SW 1271 (cell line): ENCODE results near the gene CNTNAP1.

Experiments used
- DNase-seq, 2 experiments: peaks; one replicate each; lab custom pipeline; 2025; lab: John Stamatoyannopoulos, UW

CNTNAP1 gene

DNA sequence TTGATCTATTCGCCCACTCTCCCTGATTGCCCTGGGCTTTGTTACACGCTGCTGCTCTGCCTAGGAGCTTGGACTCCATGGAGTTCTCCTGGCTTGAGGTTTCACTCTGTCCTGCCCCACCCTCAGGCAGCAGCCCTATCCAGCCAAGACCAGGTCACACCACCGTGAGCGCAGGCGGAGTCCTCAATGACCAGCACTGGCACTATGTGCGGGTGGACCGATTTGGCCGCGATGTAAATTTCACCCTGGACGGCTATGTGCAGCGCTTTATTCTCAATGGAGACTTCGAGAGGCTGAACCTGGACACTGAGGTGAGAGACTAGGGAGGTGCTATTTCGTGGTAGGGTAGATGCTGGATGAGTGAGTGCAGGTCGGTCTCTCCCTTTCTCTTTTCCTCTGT is 3.5 kb downstream of the CNTNAP1 start:
- no peak for DNase-seq

DNA sequence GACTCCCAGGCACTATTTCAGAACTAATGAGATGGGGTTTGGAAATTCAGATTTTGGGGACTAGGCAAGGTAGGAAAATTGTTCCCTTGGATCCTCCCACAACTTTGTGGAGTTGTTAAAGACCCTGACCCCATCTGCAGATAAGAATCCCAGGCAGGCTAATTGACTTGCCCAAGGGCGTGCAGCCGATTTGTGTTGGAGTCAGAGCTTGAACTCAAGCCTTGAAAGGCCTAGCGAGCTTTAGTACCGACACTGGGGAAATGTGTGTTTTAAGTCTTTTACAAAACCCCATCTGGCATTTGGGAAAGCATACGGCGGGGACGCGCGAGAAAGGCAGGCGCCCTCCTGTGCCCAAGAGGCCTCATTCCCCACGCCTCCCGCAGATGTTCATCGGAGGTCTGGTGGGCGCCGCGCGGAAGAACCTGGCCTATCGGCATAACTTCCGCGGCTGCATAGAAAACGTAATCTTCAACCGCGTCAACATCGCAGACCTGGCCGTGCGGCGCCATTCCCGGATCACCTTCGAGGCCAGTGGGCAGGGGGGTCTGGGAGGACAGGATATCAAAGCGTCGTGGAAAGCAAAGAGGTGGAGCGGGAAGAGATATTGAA is 4.3 kb downstream of the CNTNAP1 start:
- DNase-seq, result no peak

DNA sequence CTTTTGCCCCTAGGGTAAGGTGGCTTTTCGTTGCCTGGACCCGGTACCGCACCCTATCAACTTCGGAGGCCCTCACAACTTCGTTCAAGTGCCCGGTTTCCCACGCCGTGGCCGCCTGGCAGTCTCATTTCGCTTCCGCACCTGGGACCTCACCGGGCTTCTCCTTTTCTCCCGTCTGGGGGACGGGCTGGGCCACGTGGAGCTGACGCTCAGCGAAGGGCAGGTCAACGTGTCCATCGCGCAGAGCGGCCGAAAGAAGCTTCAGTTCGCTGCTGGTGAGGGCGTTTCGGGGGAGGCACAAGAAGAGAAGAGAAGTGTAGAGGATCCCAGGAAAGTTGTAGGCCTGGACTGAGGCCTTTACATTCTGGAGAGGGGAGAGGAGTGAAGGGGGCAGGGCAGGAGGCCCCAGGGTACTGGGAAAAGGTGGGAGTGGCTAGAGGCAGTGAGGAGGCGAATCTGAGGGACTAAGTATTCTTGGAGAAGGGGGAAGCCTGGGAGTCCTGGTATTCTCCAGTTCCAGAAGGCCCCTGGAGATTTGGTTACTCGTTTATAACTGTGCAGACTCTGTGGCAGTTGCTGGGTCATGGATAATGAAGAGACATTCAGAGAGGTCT is 5.5 kb downstream of the CNTNAP1 start:
- DNase-seq, result no peak

DNA sequence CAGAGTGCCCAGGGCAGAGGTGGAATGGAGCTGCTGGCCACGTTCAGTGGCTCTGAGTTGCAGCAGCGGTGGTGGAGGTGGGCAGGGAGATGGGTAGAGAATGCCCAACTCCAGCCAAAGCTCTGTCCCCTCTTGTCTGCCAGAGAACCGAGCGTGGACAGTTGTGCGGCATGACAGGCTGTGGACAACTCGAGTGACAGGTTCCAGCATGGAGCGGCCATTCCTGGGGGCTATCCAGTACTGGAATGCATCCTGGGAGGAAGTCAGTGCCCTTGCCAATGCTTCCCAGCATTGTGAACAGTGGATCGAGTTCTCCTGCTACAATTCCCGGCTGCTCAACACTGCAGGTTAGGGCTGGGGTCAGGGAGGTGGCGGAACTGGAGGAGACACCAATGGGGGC is 8.3 kb downstream of the CNTNAP1 start:
- no peak for DNase-seq

DNA sequence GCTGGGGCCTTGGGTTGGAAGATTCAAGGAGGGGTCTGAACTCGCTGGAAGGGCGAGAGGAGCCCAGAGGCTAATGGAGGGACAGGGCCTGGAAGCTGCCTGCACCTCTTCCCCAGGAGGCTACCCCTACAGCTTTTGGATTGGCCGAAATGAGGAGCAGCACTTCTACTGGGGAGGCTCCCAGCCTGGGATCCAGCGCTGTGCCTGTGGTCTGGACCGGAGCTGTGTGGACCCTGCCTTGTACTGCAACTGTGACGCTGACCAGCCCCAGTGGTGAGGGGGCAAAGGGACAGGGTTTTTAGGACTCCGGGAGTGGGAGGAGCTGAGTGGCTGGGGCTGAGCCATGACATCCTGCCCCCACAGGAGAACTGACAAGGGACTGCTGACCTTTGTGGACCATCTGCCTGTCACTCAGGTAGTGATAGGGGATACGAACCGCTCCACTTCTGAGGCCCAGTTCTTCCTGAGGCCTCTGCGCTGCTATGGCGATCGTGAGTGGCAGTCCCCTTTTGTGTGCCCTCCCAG is 8.8 kb downstream of the CNTNAP1 start:
- DNase-seq, result no peak

DNA sequence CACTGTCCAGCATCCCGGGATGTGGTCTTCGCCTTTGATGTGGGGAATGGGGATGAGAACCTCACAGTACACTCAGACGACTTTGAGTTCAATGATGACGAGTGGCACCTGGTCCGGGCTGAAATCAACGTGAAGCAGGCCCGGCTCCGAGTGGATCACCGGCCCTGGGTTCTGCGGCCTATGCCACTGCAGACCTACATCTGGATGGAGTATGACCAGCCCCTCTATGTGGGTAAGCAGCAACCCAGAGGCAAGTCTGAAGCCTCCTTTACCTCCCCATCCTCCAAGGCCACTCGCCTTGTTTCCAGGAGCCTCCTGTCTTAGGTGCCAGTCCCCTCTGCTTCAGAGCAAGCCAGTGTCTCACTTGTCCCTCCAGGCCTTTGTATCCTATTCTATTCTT is 10.2 kb downstream of the CNTNAP1 start:
- no peak for DNase-seq

DNA sequence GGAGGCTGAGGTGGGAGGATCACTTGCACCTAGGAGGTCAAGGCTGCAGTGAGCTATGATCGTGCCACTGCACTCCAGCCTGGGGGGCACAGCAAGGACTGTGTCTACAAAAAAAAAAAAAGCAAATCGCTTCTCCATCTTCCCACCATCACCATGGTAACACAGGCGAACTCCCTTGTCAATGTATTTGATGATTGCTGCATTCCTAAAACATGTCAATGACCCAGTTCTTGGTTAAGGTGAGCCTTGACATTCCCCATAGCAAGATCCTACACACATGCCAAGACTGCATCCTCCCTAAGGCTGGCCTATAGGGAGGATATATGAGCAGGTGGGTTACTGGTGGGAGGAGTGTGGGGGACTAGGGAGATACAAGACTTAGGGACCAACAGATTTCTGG is 12.2 kb downstream of the CNTNAP1 start:
- DNase-seq, result no peak

DNA sequence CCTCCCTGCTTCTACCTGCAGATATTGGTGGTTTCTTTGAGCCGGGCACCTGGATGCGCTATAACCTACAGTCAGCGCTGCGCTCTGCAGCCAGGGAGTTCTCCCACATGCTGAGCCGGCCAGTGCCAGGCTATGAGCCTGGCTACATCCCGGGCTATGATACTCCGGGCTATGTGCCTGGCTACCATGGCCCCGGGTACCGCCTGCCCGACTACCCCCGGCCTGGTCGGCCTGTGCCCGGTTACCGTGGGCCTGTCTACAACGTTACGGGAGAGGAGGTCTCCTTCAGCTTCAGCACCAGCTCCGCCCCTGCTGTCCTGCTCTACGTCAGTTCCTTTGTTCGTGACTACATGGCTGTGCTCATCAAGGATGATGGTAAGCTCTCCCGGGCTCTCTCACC is 13.2 kb downstream of the CNTNAP1 start:
- no peak for DNase-seq

DNA sequence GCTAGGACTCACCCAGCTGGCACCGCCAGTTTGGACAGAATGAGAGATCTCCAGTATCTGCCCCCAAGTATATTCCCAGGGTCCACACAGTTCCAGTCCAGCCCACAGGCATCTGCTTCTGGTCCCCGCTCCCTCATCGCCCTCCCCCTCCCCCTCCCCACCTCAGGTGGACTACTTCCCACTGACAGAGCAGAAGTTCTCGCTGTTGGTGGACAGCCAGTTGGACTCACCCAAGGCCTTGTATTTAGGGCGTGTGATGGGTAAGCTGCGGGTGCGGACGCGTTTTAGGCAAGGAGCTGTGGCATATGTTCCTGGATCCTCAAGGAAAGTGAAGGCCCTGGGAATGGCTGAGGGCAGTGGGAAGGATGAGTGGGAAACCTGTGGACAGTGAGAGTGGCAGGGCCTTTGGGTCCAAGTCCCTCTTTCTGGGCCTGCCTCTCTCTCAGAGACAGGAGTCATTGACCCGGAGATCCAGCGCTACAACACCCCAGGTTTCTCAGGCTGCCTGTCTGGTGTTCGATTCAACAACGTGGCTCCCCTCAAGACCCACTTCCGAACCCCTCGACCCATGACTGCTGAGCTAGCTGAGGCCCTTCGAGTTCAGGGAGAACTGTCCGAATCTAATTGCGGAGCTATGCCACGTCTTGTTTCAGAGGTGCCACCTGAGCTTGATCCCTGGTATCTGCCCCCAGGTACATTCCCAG is 14.9 kb downstream of the CNTNAP1 start:
- no peak for DNase-seq

DNA sequence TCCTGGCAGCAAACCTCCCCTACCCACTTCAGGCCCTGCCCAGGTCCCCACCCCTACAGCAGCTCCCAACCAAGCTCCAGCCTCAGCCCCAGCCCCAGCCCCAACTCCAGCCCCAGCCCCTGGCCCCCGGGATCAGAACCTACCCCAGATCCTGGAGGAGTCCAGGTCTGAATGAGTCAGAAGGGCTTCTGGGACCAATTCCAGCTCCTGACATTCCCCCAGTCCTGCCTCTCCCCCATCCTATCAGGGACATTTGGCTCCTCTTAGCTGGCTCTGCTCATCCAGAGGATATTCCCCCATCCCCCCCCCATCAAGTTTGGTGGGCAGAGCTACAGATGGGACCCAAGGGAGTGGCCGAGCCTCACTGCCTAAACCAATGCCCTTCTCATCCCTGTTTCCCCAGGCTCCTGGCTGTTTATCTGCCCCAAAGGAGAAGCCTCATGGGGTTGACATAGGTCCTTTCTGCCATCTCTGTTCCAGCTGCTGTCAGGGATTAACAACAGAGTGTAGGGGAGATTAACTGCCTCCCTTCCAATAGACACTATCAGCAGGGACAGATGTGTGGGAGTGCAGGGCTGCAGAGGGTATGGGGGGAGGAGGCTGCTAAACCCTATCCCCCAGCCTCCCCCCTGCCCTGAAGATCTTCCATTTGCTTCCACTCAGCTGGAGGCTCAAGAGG is 16.5 kb downstream of the CNTNAP1 start:
- no peak for DNase-seq

DNA sequence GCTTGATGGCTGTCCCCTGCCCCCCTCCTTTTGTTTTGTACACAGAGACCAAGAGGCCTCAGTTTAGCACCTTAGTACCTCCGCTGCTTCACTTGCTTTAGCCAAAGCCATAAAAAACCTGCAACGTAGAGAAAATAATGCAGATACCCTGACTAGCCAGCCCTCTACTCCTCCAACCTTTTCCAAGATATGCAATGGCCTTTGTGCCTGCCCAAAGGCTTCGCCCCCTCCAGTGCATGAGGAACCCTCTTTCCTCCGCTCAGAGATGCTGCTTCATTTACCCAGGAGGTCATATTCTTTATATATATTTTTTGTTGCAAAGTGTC is 17.0 kb downstream of the CNTNAP1 start:
- DNase-seq, result no peak

DNA sequence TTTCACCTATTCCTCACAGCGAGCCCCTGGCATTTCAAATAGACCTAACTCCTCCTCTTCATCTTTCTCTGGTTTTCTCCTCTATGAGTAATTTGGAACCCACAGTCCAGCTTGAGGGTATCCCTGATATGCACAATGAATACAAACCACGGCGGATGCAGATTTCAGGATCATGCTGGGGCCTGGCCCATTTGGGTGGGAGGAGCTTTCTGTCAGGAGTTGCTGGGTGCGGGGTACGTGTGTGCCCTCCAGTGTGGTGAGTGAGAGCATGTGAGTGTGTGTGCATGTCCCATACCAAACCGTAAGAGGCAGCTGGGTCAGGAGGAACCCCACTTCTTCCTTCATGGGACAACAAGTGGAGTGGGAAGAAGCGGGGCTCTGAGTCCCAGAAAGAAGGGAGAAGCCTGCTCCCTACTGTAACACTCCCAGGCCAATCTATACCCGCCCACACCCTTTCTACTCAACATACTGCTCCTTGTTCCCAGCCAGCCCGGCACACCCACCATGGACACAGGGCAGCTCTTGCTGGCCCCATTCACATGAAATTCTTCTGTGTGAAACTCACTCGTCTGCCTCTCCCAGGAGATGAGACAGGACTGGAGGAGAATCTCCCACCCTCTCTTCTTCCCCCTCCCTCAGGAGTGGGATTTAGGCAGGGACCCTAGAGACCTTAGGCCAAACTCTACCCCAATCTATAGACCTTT is 18.4 kb downstream of the CNTNAP1 start:
- no peak for DNase-seq

DNA sequence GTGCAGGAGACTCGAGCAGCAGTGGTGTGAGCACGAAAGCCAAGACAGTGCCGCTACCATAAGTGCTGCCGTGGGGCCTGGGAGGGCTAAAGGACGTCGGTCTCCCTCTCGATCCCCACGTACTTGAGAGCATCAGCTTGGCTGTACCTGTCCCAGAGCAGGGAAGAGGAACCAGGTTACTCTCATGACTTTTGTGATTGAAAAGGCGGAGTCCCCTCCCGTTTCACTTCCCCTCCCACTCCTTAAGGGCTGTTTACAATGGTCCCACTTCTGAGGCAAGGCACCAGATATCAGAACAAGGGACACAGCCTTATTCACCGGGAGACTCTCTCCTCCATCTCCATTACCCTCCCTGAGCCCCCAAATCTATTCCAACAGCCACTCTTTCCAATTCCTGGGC is 20.1 kb downstream of the CNTNAP1 start:
- DNase-seq, result no peak

DNA sequence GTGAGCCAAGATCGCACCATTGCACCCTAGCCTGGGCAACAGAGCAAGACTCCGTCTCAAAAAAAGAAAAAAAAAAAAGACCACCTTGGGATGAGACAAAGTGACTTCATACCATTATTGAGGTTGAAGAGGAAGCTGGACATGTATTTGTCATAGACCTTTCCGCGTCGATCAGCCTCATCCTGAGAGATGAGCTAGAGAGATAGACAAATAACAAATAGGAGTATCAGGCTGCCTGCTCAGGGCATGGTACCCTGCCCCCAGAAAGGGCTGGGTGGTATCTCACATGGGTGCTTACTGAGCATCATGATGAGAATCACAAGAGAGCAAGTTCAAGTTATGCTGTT is 22.1 kb downstream of the CNTNAP1 start:
- DNase-seq, result no peak

DNA sequence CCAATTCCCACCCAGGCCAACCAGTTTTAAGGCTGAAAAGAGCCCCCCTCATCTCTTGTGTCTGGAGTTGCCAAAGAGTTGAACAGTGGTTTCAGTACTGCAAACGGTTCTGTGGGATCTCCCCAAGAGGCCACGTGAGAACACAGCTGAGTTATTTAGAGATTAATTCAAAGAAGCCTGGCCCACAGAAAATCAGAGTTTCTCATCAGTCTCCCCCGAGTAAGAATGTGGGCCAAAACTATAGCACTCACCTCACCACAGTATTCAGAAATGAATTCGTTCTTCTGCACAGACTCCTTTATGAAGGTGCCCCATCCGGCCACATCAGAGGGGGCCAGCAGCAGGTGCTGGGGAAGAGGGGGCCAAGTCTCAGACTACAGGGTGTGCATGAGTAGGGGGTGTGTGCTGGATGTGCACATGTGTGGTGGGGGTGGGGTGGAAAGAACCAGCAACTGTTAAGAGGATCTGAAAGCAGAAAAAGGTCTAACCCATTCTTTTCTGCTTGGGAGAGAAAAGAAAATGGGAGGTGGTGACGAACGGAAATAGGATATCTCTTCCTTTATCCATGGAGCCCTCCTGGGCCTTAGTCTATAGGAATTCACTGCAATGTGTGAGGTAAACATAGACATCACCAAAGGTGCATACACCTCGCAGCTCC is 22.6 kb downstream of the CNTNAP1 start:
- no peak for DNase-seq

DNA sequence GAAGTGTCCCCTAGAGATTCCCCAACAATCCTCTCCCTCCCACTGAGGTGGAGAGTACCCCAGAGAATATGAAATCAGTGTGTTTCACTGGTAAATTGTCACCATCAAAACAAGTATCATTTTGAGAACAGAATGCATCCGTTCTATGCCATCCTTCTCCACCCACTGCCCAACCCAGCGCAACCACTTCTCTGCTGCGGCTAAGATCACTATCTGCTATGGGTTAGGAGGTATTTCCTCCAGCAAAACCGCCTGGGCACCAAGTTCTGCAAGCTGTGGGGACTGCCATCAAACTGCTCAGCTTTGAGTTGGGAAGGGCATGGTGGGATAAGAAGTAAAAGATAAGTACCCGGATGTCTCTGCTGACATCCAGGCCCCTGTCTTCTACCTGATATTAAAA is 24.4 kb downstream of the CNTNAP1 start:
- no peak for DNase-seq

DNA sequence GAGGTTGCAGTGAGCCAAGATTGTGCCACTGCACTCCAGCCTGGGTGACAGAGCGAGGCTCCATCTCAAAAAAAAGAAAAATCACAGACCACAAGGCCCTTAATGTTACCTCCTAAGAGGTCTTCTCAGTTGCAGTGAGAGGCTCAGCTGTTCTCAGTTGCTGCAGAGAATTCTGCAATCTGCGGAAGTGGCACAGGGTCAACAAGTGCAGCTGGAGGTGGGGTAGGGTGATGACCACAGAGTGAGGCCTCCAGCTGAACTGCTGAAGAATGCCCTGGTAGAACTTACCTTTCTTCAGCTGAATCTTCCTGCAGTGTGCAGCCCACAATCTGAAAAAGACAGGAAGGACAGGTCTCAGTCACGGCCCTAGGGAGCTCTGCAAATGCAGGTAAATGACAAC is 26.3 kb downstream of the CNTNAP1 start:
- no peak for DNase-seq

DNA sequence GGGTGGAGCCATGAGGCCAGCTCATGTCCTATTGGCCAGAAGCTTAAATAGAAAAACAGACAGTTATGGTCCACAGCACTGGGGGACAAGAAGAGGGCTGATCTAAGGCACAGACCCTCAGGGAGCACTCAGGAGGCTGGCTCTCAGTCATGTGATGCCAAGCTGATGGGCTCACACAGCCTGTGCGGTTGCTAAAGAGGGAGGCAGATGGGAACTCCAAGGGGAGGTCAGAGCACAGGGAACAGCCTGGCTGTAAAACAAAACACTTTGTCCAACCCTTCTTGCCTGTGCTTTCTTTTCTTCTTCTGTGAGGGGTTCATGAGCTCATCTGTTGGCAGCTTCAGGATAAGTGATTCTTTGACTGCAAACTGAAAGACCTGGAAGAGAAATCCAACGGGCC is 27.2 kb downstream of the CNTNAP1 start:
- DNase-seq, result no peak

DNA sequence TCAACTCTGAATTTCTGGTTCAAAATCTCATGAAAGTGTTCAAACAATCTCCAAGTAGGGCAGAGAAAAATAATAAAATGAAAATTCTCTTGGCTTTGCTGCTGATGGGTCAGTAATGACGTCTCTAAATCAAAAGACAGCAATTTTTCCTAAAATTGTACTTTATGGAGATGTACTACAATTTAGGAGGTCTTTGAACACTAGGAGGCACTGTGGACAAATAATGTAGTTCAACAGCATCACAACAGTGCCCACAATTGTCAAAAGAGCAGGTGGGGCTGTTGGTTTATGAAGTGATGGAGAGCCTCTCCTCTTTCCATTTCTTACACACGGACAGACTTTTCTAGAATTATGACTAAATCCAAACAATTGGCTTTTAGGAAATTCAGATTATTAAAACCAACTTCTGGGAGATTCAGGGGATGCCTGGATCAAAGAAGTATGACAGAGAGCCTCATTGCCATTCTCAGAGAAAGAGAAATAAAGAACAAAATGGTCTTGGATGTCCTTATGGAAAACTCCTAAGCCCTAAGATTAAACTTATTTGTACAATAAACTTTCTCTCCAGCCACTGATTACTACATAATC is 38.8 kb downstream of the CNTNAP1 start:
- DNase-seq, result peak; percentile 15 to 59

DNA sequence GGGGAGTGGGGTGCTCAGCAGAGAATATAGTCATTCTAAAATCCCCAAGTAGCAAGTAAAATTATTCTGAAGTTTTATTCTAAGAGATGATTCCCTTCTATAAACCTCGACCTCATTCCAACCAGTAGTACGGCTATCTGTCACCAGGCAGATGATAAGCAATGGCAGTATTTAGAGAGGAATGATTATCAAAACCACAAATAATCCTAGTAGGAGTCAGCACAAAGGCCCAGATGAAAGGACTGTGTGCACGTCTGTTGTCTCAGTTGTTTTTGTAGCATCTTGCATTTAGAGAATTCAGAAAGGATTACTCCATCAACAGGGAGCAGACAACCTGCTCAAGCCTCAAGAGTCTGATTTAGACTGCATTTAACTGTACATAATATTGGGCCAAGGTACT is 41.3 kb downstream of the CNTNAP1 start:
- DNase-seq, result no peak

DNA sequence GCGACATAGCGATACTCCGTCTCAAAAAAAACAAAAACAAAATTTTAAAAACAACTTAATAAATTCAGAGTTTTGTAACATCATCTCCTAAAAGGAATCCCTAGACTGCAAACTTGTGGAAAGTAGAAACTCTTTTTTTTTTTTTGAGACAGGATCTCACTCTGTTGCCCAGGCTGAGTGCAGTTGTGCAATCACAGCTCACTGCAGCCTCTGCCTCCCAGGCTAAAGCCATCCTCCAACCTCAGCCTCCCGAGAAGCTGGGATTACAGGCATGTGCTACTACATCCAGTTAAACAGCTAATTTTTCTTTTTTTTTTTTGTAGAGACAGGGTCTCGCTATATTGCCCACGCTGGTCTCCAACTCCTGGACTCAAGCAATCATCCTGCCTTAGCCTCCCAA is 42.8 kb downstream of the CNTNAP1 start:
- no peak for DNase-seq

DNA sequence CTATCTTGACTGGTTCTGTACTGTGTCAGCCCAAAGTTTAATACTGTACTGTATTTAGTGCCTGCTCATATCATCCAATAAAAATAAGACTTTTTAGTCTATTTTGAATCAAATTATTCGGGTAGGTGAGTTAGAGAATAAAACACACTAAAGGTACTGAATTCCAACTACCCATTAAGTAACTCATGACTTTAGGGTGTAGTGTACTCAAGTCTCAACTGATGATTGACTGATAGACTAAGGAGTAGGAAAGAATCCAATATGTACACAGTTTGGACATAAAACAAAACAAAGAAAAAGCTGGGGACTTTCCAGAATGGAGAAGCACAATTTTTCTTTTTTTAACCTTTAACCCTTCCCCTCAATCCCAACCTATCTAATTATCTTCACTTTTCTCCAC is 58.4 kb downstream of the CNTNAP1 start:
- DNase-seq, result no peak
